SJSA1 (cell line): ENCODE measurements around the gene CNNM2. TPM values are rescaled to one million over a fixed set of nuclear protein-coding genes. Genes with fewer than 3 reads are reported as not detected.
A peak's percentile ranks its signal among the peaks of the same experiment; 100 is the strongest.

ENCODE experiments used
- DNase-seq, 2 experiments: peaks; one replicate each; pipeline ENCODE4 v3.0.0-alpha.2; 2015 to 2020; ENCODE audit warnings: low spot score in 2 of 2, low read depth in 1 of 2
- H3K27ac ChIP-seq: fragments of 250-450 bp; sonication (Bioruptor Pico); 2 replicates; pipeline ENCODE4 v1.5.1; 2020; ENCODE audit warnings: mild to moderate bottlenecking, moderate library complexity
- H3K27me3 ChIP-seq: fragments of 250-450 bp; sonication (Bioruptor Pico); replicated peaks from 2 replicates; pipeline ENCODE4 v1.5.1; 2020; ENCODE audit warnings: mild to moderate bottlenecking, moderate library complexity
- H3K36me3 ChIP-seq: fragments of 250-450 bp; sonication (Bioruptor Pico); 2 replicates; pipeline ENCODE4 v1.5.1; 2020; ENCODE audit warnings: mild to moderate bottlenecking
- H3K4me1 ChIP-seq: fragments of 250-450 bp; sonication (Bioruptor Pico); replicated peaks from 2 replicates; pipeline ENCODE4 v1.6.1; 2021; ENCODE audit warnings: mild to moderate bottlenecking
- H3K4me3 ChIP-seq: fragments of 250-450 bp; sonication (Bioruptor Pico); 2 replicates; pipeline ENCODE4 v1.5.1; 2020; ENCODE audit warnings: mild to moderate bottlenecking
- H3K9me3 ChIP-seq: fragments of 250-450 bp; sonication (Bioruptor Pico); replicated peaks from 2 replicates; pipeline ENCODE4 v1.5.1; 2020; ENCODE audit warnings: mild to moderate bottlenecking
- total RNA-seq: library from RNA; depleted of rRNA; stranded (reverse); fragments of >200 nt; shearing (Covaris generic); gene quantifications from 2 replicates; pipeline ENCODE4 v1.2.3, GENCODE V29; 2014; rRNA removed

CNNM2 gene
- 8.2 and 8.9 TPM in 2 replicates for total RNA-seq

DNA sequence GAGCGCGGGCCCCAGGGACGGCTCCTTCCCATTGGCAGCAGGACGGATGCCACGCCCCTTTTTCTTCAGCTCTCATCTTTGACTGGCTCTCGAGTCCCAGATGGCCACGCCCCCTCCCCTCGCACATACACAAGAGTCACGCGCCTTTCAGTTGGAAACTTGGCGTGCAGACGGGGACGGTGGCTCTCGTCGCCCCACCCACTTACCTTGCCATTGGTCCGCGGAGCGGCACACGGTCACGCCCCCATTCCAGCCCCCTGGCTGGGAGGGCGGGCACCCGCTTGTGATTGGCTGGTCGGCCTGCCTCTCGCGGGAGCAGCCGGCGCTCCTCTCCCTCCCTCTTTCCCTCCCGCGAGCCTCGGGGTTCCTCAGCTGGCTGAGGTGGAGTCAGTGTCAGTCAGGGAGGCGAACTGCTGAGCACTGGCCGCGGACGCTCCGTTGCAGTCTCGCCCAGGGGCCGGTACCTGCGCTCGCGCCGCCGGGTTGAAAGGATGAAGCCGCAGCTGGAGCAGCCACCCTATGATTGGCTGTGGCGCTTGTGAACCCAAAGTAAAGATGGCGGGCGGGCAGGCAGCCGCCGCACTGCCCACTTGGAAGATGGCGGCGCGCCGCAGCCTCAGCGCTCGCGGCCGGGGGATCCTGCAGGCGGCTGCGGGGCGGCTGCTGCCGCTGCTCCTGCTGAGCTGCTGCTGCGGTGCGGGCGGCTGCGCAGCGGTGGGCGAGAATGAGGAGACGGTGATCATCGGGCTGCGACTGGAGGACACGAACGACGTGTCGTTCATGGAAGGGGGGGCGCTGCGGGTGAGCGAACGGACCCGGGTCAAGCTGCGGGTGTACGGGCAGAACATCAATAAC lies at the start of gene CNNM2:
CNNM2 (plus strand) TSS at position 333 of the 855 bp plus-strand sequence; CDS start at position 520, 187 bp downstream.
- H3K27ac ChIP-seq: peak within 1 kb of the TSS; percentile 43
- no peaks in the 10 kb centered on the region for H3K27me3 ChIP-seq
- H3K9me3 ChIP-seq: no peaks in the 10 kb centered on the region
- peak within 1 kb of the TSS; percentile 79 for H3K4me3 ChIP-seq
- DNase-seq: peak; percentile 100
- H3K4me1 ChIP-seq: peaks cover 35% of the 10 kb centered on the region
- H3K36me3 ChIP-seq: peaks cover 10% of the 10 kb centered on the region; the same call in 1 of the 2 replicates

- H3K4me1 ChIP-seq: 0 out of 2 replicates have a peak, but pooled peaks cover 6% of the 10 kb centered on the region
- H3K27me3 ChIP-seq: no peaks in the 10 kb centered on the region; the same call in none of the 2 replicates
- H3K4me3 ChIP-seq: peak overlapping the region; percentile 11; the same call in 1 of the 2 replicates
- H3K27ac ChIP-seq: no peak overlapping the region
- no peaks in the 10 kb centered on the region for H3K9me3 ChIP-seq
- peak in 1 of 2 experiments; percentile 3 for DNase-seq
- H3K36me3 ChIP-seq: peaks cover 3% of the 10 kb centered on the region; the same call in 1 of the 2 replicates
These were observed 49.2 kb upstream of the CNNM2 start for GRCh38 chr10:102868911-102869257.

GRCh38 chr10:102869258-102870198 lies 48.6 kb upstream of the CNNM2 start, which contains the start of gene AS3MT:
Gene AS3MT, plus strand, starts transcription at chr10:102869470. Its CDS starts 123 bp downstream, at chr10:102869593.
- H3K4me1 ChIP-seq: 0 out of 2 replicates have a peak, but pooled peaks cover 6% of the 10 kb centered on the region
- H3K36me3 ChIP-seq: 0 out of 2 replicates have a peak, but pooled peaks cover 3% of the 10 kb centered on the region
- peak in 1 of 2 experiments; percentile 29 for DNase-seq
- peak within 1 kb of the TSS; percentile 11; the same call in 1 of the 2 replicates for H3K4me3 ChIP-seq
- no peak within 1 kb of the TSS for H3K27ac ChIP-seq
- H3K9me3 ChIP-seq: no peaks in the 10 kb centered on the region
- H3K27me3 ChIP-seq: no peaks in the 10 kb centered on the region; the same call in none of the 2 replicates

- no peak for DNase-seq
- H3K9me3 ChIP-seq: no peaks in the 10 kb centered on the region
- H3K27me3 ChIP-seq: no peaks in the 10 kb centered on the region; the same call in none of the 2 replicates
These were observed 47.9 kb upstream of the CNNM2 start for GRCh38 chr10:102870221-102870620.

GRCh38 chr10:102872163-102872562 lies 45.9 kb upstream of the CNNM2 start:
- H3K4me1 ChIP-seq: 0 out of 2 replicates have a peak, but pooled peaks cover 6% of the 10 kb centered on the region
- H3K36me3 ChIP-seq: no peaks in the 10 kb centered on the region
- no peak for DNase-seq
- no peak overlapping the region for H3K4me3 ChIP-seq
- no peak overlapping the region for H3K27ac ChIP-seq
- no peaks in the 10 kb centered on the region; the same call in none of the 2 replicates for H3K27me3 ChIP-seq
- no peaks in the 10 kb centered on the region for H3K9me3 ChIP-seq

More at GRCh38 chr10:102870221-102870620, 47.9 kb upstream of the CNNM2 start:
- H3K27ac ChIP-seq: no peak overlapping the region
- 0 out of 2 replicates have a peak, but pooled peaks cover 3% of the 10 kb centered on the region for H3K36me3 ChIP-seq
- no peak overlapping the region for H3K4me3 ChIP-seq
- H3K4me1 ChIP-seq: 0 out of 2 replicates have a peak, but pooled peaks cover 6% of the 10 kb centered on the region

DNA sequence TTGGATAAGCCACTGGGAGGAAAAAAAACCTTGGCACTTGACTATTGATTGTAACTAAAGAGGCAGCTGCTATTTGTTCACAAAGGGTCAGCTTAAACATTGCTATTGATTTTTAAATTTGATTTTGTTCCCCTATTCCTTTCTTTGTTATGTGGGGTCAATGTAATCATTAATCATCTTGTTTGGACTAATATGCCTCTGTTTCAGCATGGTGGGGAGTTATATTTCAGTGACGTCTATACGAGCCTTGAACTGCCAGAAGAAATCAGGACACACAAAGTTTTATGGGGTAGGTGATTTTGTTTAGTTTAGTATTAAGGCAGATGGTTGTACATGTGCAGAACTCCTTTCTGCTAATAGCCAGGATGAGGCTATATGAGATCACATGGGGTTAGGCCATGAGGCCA lies 41.3 kb upstream of the CNNM2 start:
- Histone ChIP-seq H3K27ac (no peak overlapping the region), H3K27me3 (no peaks in the 10 kb centered on the region; the same call in 1 of the 2 replicates), H3K36me3 (no peaks in the 10 kb centered on the region), H3K4me1 (no peaks in the 10 kb centered on the region), H3K9me3 (no peaks in the 10 kb centered on the region), H3K4me3 (no peak overlapping the region)
- no peak for DNase-seq

DNA sequence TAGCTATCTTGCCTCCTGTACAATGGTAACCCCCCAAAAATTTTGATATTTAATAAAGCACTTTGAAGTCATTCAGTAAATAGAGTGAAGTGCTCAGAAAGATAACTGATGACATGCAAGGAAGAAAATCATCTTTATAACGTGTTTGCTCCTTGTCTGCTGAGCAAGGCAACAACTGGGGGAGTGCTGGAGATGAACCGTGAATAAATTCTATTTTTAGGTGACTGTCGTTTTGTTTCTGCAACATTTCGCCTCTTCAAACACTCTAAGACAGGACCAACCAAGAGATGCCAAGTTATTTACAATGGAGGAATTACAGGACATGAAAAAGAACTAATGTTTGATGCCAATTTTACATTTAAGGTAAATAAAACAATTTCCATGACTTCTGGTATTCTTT lies 39.5 kb upstream of the CNNM2 start:
- no peak for DNase-seq
- H3K27me3 ChIP-seq: no peaks in the 10 kb centered on the region; the same call in 1 of the 2 replicates
- H3K36me3 ChIP-seq: no peaks in the 10 kb centered on the region
- no peak overlapping the region for H3K27ac ChIP-seq
- H3K9me3 ChIP-seq: no peaks in the 10 kb centered on the region
- no peaks in the 10 kb centered on the region for H3K4me1 ChIP-seq
- no peak overlapping the region for H3K4me3 ChIP-seq

DNA sequence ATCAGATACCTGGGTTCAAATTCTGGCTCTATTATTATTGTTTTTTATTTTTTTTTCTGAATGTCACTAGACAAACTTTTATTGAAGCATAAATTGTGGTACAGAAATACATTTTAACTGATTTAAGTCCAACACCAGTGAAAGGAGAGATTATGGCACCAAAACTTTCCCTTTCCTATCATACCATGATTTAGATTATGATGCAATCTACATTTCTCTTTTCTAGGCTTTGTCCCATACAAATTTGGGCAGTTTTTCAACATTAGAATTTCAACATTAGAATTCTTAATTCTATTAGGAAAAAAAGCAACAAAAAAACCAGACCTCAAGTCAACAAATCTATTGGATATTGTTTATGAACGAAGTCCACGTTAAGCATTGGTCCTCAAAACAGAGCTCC lies 37.8 kb upstream of the CNNM2 start:
- Histone ChIP-seq H3K36me3 (no peaks in the 10 kb centered on the region), H3K4me3 (no peak overlapping the region), H3K4me1 (no peaks in the 10 kb centered on the region), H3K27ac (no peak overlapping the region), H3K9me3 (no peaks in the 10 kb centered on the region), H3K27me3 (no peaks in the 10 kb centered on the region; the same call in 1 of the 2 replicates)
- DNase-seq: no peak

DNA sequence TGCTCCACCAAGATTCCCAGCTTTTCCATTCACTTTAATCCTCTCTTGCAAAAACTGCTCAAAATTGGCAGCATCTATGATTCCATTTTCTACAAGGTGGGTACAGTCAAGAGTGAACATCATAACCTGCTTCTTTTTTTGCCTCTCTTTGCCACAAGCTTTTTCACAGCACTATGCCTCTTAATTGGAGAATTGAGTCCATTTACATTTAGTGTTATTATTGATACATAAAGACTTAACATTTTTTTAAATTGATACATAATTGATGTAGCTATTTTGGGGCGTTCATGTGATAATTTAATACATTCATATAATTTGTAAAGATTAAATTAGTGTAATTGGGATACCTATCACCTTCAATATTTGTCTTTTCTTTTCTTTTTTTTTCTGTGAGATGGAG lies 30.0 kb upstream of the CNNM2 start:
- no peaks in the 10 kb centered on the region for H3K27me3 ChIP-seq
- H3K27ac ChIP-seq: no peak overlapping the region
- no peak overlapping the region for H3K4me3 ChIP-seq
- no peak for DNase-seq
- no peaks in the 10 kb centered on the region for H3K4me1 ChIP-seq
- H3K9me3 ChIP-seq: no peaks in the 10 kb centered on the region
- H3K36me3 ChIP-seq: no peaks in the 10 kb centered on the region

DNA sequence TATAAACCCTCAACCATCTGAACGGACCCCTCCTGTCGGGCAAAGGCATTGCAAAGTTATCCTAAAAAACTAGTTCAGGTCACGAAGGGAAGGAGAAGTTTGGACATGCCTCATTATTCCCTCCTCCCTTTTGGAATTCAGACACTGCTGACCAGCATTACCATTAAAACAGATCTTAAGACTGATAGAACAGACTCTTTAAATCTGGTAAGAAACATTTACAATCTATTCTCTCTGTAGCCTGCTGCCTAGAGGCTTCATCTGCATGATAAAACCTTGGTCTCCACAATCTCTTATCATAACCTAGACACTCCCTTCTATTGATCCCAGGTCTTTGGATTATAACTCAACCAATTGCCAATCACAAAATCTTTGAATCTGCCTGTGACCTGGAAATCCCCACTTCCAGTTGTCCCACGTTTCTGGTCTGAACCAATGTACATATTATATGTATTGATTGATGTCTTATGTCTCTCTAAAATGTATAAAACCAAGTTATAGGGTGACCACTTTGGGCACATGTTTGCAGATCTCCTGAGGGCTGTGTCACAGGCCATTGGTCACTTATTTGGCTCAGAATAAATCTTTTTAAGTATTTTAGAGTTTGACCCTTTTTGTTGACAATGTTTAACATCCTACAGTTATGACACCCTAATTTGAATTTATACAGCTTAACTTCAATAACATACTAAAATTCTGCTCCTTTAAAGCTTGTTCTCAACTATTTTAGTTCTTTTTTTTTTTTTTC lies 23.5 kb upstream of the CNNM2 start:
- Histone ChIP-seq H3K4me1 (no peaks in the 10 kb centered on the region), H3K27me3 (no peaks in the 10 kb centered on the region), H3K9me3 (no peaks in the 10 kb centered on the region), H3K27ac (no peak overlapping the region), H3K4me3 (no peak overlapping the region), H3K36me3 (no peaks in the 10 kb centered on the region)
- DNase-seq: no peak

- Histone ChIP-seq H3K4me3 (no peak overlapping the region), H3K9me3 (no peaks in the 10 kb centered on the region), H3K27ac (no peak overlapping the region), H3K27me3 (no peaks in the 10 kb centered on the region), H3K36me3 (no peaks in the 10 kb centered on the region), H3K4me1 (no peaks in the 10 kb centered on the region)
- no peak for DNase-seq
These were observed 18.1 kb upstream of the CNNM2 start for GRCh38 chr10:102900006-102900405.

GRCh38 chr10:102904346-102904745 lies 13.7 kb upstream of the CNNM2 start:
- H3K4me1 ChIP-seq: no peaks in the 10 kb centered on the region
- H3K27ac ChIP-seq: no peak overlapping the region
- H3K27me3 ChIP-seq: no peaks in the 10 kb centered on the region
- H3K9me3 ChIP-seq: no peaks in the 10 kb centered on the region
- DNase-seq: no peak
- H3K4me3 ChIP-seq: no peak overlapping the region
- H3K36me3 ChIP-seq: no peaks in the 10 kb centered on the region

DNA sequence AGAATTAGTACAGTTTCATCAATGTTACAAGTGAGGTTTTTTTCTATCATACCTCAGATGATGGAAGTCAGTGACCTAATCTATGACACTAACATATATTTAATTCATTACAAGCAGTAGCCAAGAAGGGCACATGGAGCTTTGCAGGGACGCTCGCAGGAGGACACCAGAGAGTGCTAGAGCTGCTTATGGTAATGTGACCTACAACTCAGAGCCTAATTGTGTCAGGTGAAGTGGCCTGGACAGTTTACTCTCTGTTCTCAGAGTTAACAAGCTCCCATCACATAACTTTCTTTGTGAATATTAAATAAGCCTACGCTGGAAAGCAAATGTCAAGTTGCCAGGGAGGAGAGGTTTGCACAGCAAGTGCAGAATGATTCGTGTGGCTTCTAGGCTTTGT lies 11.6 kb upstream of the CNNM2 start:
- Histone ChIP-seq H3K27me3 (no peaks in the 10 kb centered on the region), H3K27ac (no peak overlapping the region), H3K36me3 (no peaks in the 10 kb centered on the region), H3K4me1 (no peaks in the 10 kb centered on the region), H3K4me3 (no peak overlapping the region), H3K9me3 (no peaks in the 10 kb centered on the region)
- no peak for DNase-seq
